ENCODE data around the gene GARNL3.

DNA sequence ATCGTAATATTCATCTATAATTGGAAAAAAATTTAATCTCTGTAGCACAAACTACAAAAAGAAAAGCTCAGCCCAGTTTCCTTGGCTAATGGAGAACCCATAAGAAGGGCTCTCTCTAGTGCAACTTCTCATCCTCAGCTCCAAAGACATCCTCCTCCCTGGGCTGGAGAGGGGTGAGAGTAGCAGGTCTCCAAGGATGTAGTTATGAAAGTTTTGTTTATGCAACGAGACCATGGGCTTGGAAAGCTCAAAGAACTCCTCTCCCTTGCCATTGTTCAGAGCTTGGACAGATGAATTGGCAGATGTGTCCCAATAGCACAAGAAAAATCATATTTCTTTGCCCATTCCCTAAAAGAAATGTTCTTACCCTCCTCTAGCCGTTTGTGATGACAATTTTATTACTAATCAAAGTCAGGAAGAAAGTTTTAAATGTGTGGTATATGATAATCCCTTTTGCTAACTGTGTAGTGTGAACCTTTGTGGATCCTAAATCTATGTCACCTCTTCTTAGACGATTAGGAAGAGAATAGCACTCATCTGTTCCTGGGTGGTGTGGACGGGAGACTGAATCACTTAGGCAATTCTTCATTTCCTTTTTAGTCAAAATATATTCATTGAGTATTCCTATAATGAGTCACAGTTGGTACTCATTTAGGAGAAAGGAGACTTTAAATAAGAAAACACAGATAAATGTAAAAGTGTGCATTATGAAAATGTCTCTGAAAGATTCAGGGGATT is 52.2 kb downstream of the GARNL3 start:
- no peak for TF ChIP-seq POLR2AphosphoS5 (IDR thresholded peaks at IDR 0.05)
- TF ChIP-seq, protein P1, sequence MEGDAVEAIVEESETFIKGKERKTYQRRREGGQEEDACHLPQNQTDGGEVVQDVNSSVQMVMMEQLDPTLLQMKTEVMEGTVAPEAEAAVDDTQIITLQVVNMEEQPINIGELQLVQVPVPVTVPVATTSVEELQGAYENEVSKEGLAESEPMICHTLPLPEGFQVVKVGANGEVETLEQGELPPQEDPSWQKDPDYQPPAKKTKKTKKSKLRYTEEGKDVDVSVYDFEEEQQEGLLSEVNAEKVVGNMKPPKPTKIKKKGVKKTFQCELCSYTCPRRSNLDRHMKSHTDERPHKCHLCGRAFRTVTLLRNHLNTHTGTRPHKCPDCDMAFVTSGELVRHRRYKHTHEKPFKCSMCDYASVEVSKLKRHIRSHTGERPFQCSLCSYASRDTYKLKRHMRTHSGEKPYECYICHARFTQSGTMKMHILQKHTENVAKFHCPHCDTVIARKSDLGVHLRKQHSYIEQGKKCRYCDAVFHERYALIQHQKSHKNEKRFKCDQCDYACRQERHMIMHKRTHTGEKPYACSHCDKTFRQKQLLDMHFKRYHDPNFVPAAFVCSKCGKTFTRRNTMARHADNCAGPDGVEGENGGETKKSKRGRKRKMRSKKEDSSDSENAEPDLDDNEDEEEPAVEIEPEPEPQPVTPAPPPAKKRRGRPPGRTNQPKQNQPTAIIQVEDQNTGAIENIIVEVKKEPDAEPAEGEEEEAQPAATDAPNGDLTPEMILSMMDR (IDR thresholded peaks at IDR 0.05) = no peak
- TF ChIP-seq EP300 (IDR thresholded peaks at IDR 0.05) = no peak
